Gastrocnemius medialis (tissue), 4 donors: ENCODE results near the gene ZNF19. TPM values are rescaled to one million over a fixed set of nuclear protein-coding genes. Genes with fewer than 3 reads are reported as not detected.

Experiments
- ATAC-seq, 2 donors: fragments of 150-250 bp; one replicate each; pipeline ENCODE4 v1.9.1; 2016
- DNase-seq, 2 donors: peaks; one replicate each; pipeline ENCODE4 v3.0.0-alpha.2; 2019
- H3K27ac ChIP-seq, 4 donors: fragments of 200-600 bp; sonication (generic); 1 replicate in 1 of 4; 2 replicates in 3 of 4; pipeline ENCODE4 v1.5.1; 2016 to 2018; ENCODE audit warnings: mild to moderate bottlenecking in 2 of 4, moderate library complexity in 1 of 4
- H3K27me3 ChIP-seq, 3 donors: fragments of 200-600 bp; sonication (generic) in 2 of 3; 1 replicate in 1 of 3; 2 replicates in 2 of 3; pipeline versions ENCODE4 v1.5.1 to v1.6.0; 2016 to 2019; ENCODE audit warnings: mild to moderate bottlenecking in 1 of 3, moderate library complexity in 1 of 3
- H3K36me3 ChIP-seq, 2 donors: fragments of 200-600 bp; sonication (generic) in 1 of 2; one replicate each; pipeline ENCODE4 v1.5.1; 2017 to 2018
- H3K4me1 ChIP-seq, 2 donors: fragments of 200-600 bp; sonication (generic) in 1 of 2; one replicate each; pipeline ENCODE4 v1.5.1; 2016 to 2017; ENCODE audit warnings: mild to moderate bottlenecking in 2 of 2
- H3K4me3 ChIP-seq, 4 donors: fragments of 200-600 bp; sonication (generic) in 3 of 4; 1 replicate in 1 of 4; 2 replicates in 3 of 4; pipeline ENCODE4 v1.5.1; 2016 to 2019; ENCODE audit warnings: mild to moderate bottlenecking in 2 of 4
- H3K9me3 ChIP-seq, 3 donors: fragments of 200-600 bp; sonication (generic) in 2 of 3; 1 replicate in 1 of 3; 2 replicates in 2 of 3; pipeline ENCODE4 v1.5.1; 2016 to 2019
- CTCF ChIP-seq, 5 experiments: fragments of 450-650 bp in 3 of 5; fragments of 200-600 bp in 2 of 5; sonication (generic) in 2 of 5; IDR thresholded peaks in 4 of 5; conservative IDR thresholded peaks in 1 of 5; 1 replicate in 4 of 5; 2 replicates in 1 of 5; pipeline ENCODE4 v1.5.1; 2016 to 2019; ENCODE audit warnings: antibody characterized with exemption in 5 of 5, mild to moderate bottlenecking in 3 of 5, moderate library complexity in 3 of 5
- POLR2A ChIP-seq, 2 donors: fragments of 450-650 bp; IDR thresholded peaks; one replicate each; pipeline ENCODE4 v1.6.1; 2017; ENCODE audit warnings: antibody characterized with exemption in 2 of 2, mild to moderate bottlenecking in 2 of 2, moderate library complexity in 2 of 2
- in situ Hi-C, 4 donors: fragments of 200-750 bp; cut with MboI; loops; one replicate each; pipeline versions ENCODE4 v1.15.0 to v1.8.0; 2017; ENCODE audit warnings: low sequenced_read_pairs in 4 of 4
- intact Hi-C: fragments of 100-400 bp; cut with DNase I; formaldehyde crosslinking; loops from one replicate; pipeline ENCODE4 v1.15.1; 2023; ENCODE audit warnings: low total_unique reads
- total RNA-seq, 4 donors: library from RNA; depleted of rRNA; stranded (reverse); fragments of >200 nt; gene quantifications; one replicate each; pipeline versions ENCODE4 v1.1.0 to v1.2.3, GENCODE V29; 2016

ZNF19 gene
- total RNA-seq, 4 donors from 2014 or later = 0.65 to 3.3 (median 1.5) TPM

- intact Hi-C loops (no loop called here), in situ Hi-C loops (no loop called here)
- TF ChIP-seq CTCF (IDR thresholded peaks at IDR 0.05 in 4 of 5, conservative IDR thresholded peaks at IDR 0.05 in 1 of 5) (peak in 2 of 5 experiments; percentile 17 to 20), POLR2A (IDR thresholded peaks at IDR 0.05) (no peak)
- Histone ChIP-seq H3K4me3 (no peak overlapping the region), H3K27me3 (no peaks in the 10 kb centered on the region), H3K27ac (no peak overlapping the region), H3K4me1 (no peaks in the 10 kb centered on the region), H3K36me3 (peaks cover 0 to 6% of the 10 kb centered on the region in 2 donors), H3K9me3 (peaks cover 3 to 13% (median 6%) of the 10 kb centered on the region in 3 donors)
- DNase-seq (no peak), ATAC-seq (no peak)
Observed at GRCh38 chr16:71441348-71442050, 47.6 kb downstream of the ZNF19 start.

GRCh38 chr16:71440669-71441347 is 48.3 kb downstream of the ZNF19 start:
- no peak overlapping the region for H3K4me3 ChIP-seq
- DNase-seq = no peak
- peaks cover 0 to 6% (median 3%) of the 10 kb centered on the region in 3 donors for H3K9me3 ChIP-seq
- in situ Hi-C loops = no loop called here
- H3K27me3 ChIP-seq = no peaks in the 10 kb centered on the region
- no peak overlapping the region for H3K27ac ChIP-seq
- ATAC-seq = no peak
- intact Hi-C loops = no loop called here
- TF ChIP-seq POLR2A (IDR thresholded peaks at IDR 0.05) (no peak), CTCF (IDR thresholded peaks at IDR 0.05 in 4 of 5, conservative IDR thresholded peaks at IDR 0.05 in 1 of 5) (no peak)
- no peaks in the 10 kb centered on the region for H3K36me3 ChIP-seq
- no peaks in the 10 kb centered on the region for H3K4me1 ChIP-seq

- TF ChIP-seq CTCF (IDR thresholded peaks at IDR 0.05 in 4 of 5, conservative IDR thresholded peaks at IDR 0.05 in 1 of 5) (no peak), POLR2A (IDR thresholded peaks at IDR 0.05) (no peak)
- intact Hi-C loops = no loop called here
- H3K27me3 ChIP-seq = no peaks in the 10 kb centered on the region
- DNase-seq (no peak), ATAC-seq (no peak)
- no peaks in the 10 kb centered on the region for H3K9me3 ChIP-seq
- no peaks in the 10 kb centered on the region for H3K36me3 ChIP-seq
- no peaks in the 10 kb centered on the region for H3K4me1 ChIP-seq
- H3K4me3 ChIP-seq = no peak overlapping the region
- no peak overlapping the region for H3K27ac ChIP-seq
- in situ Hi-C loops = no loop called here
Observed at GRCh38 chr16:71439523-71439922, 49.6 kb downstream of the ZNF19 start.

GRCh38 chr16:71436473-71436872 is 52.7 kb downstream of the ZNF19 start:
- H3K27ac ChIP-seq = no peak overlapping the region
- in situ Hi-C loops = no loop called here
- no peak for ATAC-seq

GRCh38 chr16:71432906-71433305 is 56.2 kb downstream of the ZNF19 start:
- in situ Hi-C loops = no loop called here
- intact Hi-C loops = no loop called here
- peaks cover 0 to 4% (median 0%) of the 10 kb centered on the region in 3 donors for H3K27me3 ChIP-seq
- H3K4me1 ChIP-seq = no peaks in the 10 kb centered on the region
- ATAC-seq (no peak), DNase-seq (no peak)
- H3K4me3 ChIP-seq = no peak overlapping the region
- TF ChIP-seq CTCF (IDR thresholded peaks at IDR 0.05 in 4 of 5, conservative IDR thresholded peaks at IDR 0.05 in 1 of 5) (no peak), POLR2A (IDR thresholded peaks at IDR 0.05) (no peak)
- no peaks in the 10 kb centered on the region for H3K36me3 ChIP-seq
- H3K9me3 ChIP-seq = no peaks in the 10 kb centered on the region
- no peak overlapping the region for H3K27ac ChIP-seq

More at GRCh38 chr16:71436473-71436872, 52.7 kb downstream of the ZNF19 start:
- no peaks in the 10 kb centered on the region for H3K9me3 ChIP-seq
- H3K4me3 ChIP-seq = no peak overlapping the region
- no peak for DNase-seq
- H3K4me1 ChIP-seq = no peaks in the 10 kb centered on the region
- no peaks in the 10 kb centered on the region for H3K27me3 ChIP-seq
- intact Hi-C loops = no loop called here
- TF ChIP-seq POLR2A (IDR thresholded peaks at IDR 0.05) = no peak
- H3K36me3 ChIP-seq = no peaks in the 10 kb centered on the region
